Subcutaneous adipose tissue (tissue), 4 donors: ENCODE measurements around the gene DTNBP1. TPM values are rescaled to one million over a fixed set of nuclear protein-coding genes. Genes with fewer than 3 reads are reported as not detected.

ENCODE experiments used
- CTCF ChIP-seq: fragments of 450-650 bp; IDR thresholded peaks from one replicate; pipeline ENCODE4 v1.5.1; 2016; ENCODE audit warnings: low read depth, mild to moderate bottlenecking, control low read depth, antibody characterized with exemption, moderate library complexity
- total RNA-seq, 4 donors: library from RNA; depleted of rRNA; stranded (reverse); fragments of >200 nt; gene quantifications; one replicate each; pipeline ENCODE4 v1.1.0, GENCODE V29; 2016

Gene DTNBP1
- total RNA-seq, 4 donors from 2014 or later, result 7.7 to 15.9 (median 12.5) TPM

DNA sequence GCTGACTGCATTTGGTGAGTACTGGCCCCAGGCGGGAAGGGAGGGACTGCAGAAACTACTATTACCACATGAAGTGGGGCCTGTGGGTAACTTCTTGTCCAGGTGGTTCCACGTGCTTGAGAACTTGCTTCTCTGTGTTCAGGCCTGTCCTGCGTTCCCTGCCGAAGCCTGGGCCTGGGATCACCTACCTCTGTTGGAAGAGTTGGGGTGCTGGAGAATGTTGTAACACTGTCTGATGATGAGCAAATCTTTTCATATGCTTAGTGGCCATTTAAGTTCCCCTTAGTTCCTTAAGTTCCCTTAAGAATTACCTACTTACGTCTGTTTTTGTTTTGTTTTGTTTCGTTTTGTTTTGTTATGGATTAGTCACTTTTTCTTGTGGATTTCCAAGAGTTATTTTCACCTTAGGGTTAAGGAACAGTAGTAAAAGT lies 154.4 kb downstream of the DTNBP1 start:
- no peak for TF ChIP-seq CTCF

GRCh38 chr6:15507746-15508145 lies 155.1 kb downstream of the DTNBP1 start:
- no peak for TF ChIP-seq CTCF

GRCh38 chr6:15507221-15507620 lies 155.6 kb downstream of the DTNBP1 start:
- no peak for TF ChIP-seq CTCF

DNA sequence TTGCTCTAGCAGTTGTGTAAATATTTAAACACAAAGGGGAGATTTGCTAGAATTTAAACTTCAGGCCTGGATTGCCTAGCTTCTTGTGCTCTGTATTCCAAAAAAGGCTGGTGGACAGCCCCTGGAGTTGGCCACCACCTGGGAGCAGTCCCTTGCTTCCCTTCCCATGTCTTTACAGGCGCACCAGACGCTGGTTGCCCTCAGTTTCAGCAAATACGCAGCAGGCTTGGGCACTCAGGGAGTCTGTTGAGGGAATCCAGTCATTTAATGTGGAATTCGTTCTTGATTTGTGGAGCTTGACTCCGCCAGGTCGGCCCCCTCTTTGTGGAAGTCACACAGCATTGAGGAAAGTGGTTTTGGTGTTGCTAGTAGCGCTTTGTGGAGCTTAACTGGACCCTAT lies 156.8 kb downstream of the DTNBP1 start:
- TF ChIP-seq CTCF, result no peak

DNA sequence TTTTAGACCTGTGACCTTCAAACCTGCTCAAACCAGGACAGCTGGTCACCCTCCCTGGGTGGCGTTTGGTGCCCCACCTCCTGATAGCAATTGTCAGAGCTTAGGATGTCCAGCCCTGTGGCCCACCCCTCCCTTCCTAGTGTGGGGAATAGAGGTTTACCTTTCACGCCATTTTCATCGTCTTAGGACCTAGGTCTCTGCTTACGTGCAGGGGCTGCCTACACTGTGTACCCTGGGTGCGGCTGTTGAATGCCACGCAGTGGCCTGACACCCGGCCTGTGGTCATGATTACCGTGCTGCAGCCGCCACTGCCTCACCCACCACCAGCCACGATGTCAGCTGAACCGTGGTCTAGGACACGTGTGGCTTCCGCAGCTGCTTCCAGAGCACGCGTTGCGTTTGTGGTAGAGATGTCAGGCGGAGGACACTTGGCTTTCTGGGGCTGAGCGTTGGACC lies 157.3 kb downstream of the DTNBP1 start:
- TF ChIP-seq CTCF, result no peak

DNA sequence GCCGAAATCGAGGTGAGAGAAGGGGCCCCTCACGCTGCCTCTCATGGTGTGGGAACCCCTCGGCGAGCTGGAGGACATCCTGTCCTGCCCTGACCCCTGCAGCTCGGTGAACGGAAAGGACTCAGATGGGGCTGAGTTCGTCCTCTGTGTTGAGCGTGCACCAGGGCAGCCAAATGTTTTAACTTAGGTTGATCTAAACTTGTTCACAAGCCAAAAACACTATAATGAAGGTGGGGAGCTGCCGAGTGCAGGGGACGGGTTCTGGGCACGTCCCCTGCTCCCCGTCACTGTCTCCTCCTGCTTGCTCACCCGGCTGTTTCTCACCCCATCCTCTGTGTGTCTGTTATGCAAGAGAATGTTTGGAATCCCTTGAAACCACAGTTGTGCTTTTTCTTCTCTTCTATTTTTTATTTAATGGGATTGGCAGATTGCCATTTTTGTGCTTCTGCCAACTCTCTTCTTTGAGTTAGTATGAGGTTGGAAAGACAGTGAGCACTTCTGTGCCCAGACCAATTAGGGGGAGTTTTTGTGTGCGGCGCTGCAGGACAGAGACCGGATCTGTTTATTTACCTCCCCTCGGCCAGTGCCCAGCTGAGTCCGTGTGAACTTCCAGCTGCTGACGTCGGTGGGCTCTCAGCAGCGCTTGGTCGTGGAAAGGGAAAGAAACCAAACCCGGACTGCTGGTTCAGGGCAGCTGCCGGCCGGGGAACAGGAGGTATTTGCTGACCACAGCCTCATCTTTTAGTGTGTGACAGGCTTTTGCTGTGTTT lies 158.1 kb downstream of the DTNBP1 start:
- TF ChIP-seq CTCF, result no peak

GRCh38 chr6:15504040-15504495 lies 158.8 kb downstream of the DTNBP1 start:
- TF ChIP-seq CTCF, result no peak
